WTC11 (cell line): ENCODE results near the gene ESX1. TPM values are rescaled to one million over a fixed set of nuclear protein-coding genes. Genes with fewer than 3 reads are reported as not detected.

Experiments used
- ATAC-seq: fragments of 200-7000 bp; cut with Tn5 transposase; 2 replicates; pipeline ENCODE4 v1.10.0; 2021; ENCODE audit warnings: mild to moderate bottlenecking, moderate library complexity
- Bru-seq: library from RNA; stranded (reverse); fragments of 400-500 nt; gene quantifications from one replicate; lab custom pipeline; 2021; lab: Mats Ljungman, UMichigan
- CTCF ChIA-PET: fragments of 300-600 bp; sonication (Branson Sonifier 250); formaldehyde crosslinking; loops from one replicate; lab custom pipeline; 2021; ENCODE audit warnings: antibody characterized with exemption; lab: Charles Lee
- POLR2A ChIA-PET: fragments of 350-600 bp; sonication (Branson Sonifier 250); formaldehyde crosslinking; loops from one replicate; lab custom pipeline; 2021; ENCODE audit warnings: antibody characterized with exemption; lab: Charles Lee
- DNase-seq: peaks from one replicate; pipeline ENCODE4 v3.0.0; 2021; ENCODE audit warnings: low spot score
- H3K27ac Mint-ChIP-seq: 2 replicates; pipeline ENCODE4 v1.8.0; 2021; ENCODE audit warnings: mixed read lengths
- H3K27me3 Mint-ChIP-seq: 2 replicates; pipeline ENCODE4 v1.8.0; 2021; ENCODE audit warnings: low read depth, mild to moderate bottlenecking, moderate library complexity, mixed read lengths
- H3K36me3 Mint-ChIP-seq: 2 replicates; pipeline ENCODE4 v1.8.0; 2021; ENCODE audit warnings: mixed read lengths
- H3K4me1 Mint-ChIP-seq: 2 replicates; pipeline ENCODE4 v1.8.0; 2022; ENCODE audit warnings: mixed read lengths
- H3K4me3 Mint-ChIP-seq: 2 replicates; pipeline ENCODE4 v1.8.0; 2021; ENCODE audit warnings: mild to moderate bottlenecking, moderate library complexity, mixed read lengths
- H3K9me3 Mint-ChIP-seq: 2 replicates; pipeline ENCODE4 v1.8.0; 2021; ENCODE audit warnings: mixed read lengths
- ATF1 ChIP-seq: sonication (generic); formaldehyde crosslinking; IDR thresholded peaks from 2 replicates; pipeline ENCODE4 v1.8.1; 2023; ENCODE audit warnings: mild to moderate bottlenecking, moderate library complexity, missing genetic modification reagents
- CREB1 ChIP-seq: sonication (generic); formaldehyde crosslinking; IDR thresholded peaks from 2 replicates; pipeline ENCODE4 v1.8.0; 2023; ENCODE audit warnings: mild to moderate bottlenecking, missing genetic modification reagents
- ELF4 ChIP-seq: sonication (generic); formaldehyde crosslinking; IDR thresholded peaks from 2 replicates; pipeline ENCODE4 v1.8.1; 2022; ENCODE audit warnings: low read depth, mild to moderate bottlenecking, moderate library complexity, missing genetic modification reagents
- FOXP1 ChIP-seq: sonication (generic); formaldehyde crosslinking; IDR thresholded peaks from 2 replicates; pipeline ENCODE4 v1.8.0; 2022; ENCODE audit warnings: missing genetic modification reagents, mild to moderate bottlenecking, moderate library complexity, borderline replicate concordance
- GABPB1 ChIP-seq: sonication (generic); formaldehyde crosslinking; IDR thresholded peaks from 2 replicates; pipeline ENCODE4 v1.8.1; 2023; ENCODE audit warnings: mild to moderate bottlenecking, missing genetic modification reagents
- GTF2I ChIP-seq: fragments of 250-450 bp; sonication (Bioruptor Pico); conservative IDR thresholded peaks from 2 replicates; pipeline ENCODE4 v1.4.0; 2021; ENCODE audit warnings: mild to moderate bottlenecking
- IRF2 ChIP-seq: sonication (generic); formaldehyde crosslinking; IDR thresholded peaks from 2 replicates; pipeline ENCODE4 v1.8.0; 2022; ENCODE audit warnings: low read depth, missing genetic modification reagents, borderline replicate concordance
- MYBL2 ChIP-seq: sonication (generic); formaldehyde crosslinking; IDR thresholded peaks from 2 replicates; pipeline ENCODE4 v1.8.1; 2023; ENCODE audit warnings: mild to moderate bottlenecking, moderate library complexity, missing genetic modification reagents
- NFATC4 ChIP-seq: fragments of 250-450 bp; sonication (Bioruptor Pico); IDR thresholded peaks from 2 replicates; pipeline ENCODE4 v1.9.0; 2021; ENCODE audit warnings: mild to moderate bottlenecking
- NFE2L1 ChIP-seq: sonication (generic); formaldehyde crosslinking; IDR thresholded peaks from 2 replicates; pipeline ENCODE4 v1.8.1; 2023; ENCODE audit warnings: missing genetic modification reagents
- NFYB ChIP-seq: sonication (generic); formaldehyde crosslinking; conservative IDR thresholded peaks from 2 replicates; pipeline ENCODE4 v1.8.0; 2022; ENCODE audit warnings: low read depth, missing genetic modification reagents
- NR1H2 ChIP-seq: sonication (generic); formaldehyde crosslinking; IDR thresholded peaks from 2 replicates; pipeline ENCODE4 v1.9.0; 2021; ENCODE audit warnings: mild to moderate bottlenecking, moderate library complexity, missing genetic modification reagents
- PRRX2 ChIP-seq: fragments of 250-450 bp; sonication (Bioruptor Pico); IDR thresholded peaks from 2 replicates; pipeline ENCODE4 v1.8.0; 2021; ENCODE audit warnings: mild to moderate bottlenecking
- RELA ChIP-seq: sonication (generic); formaldehyde crosslinking; IDR thresholded peaks from 2 replicates; pipeline ENCODE4 v1.8.1; 2022; ENCODE audit warnings: missing genetic modification reagents, mild to moderate bottlenecking, borderline replicate concordance
- SMAD4 ChIP-seq: sonication (generic); formaldehyde crosslinking; IDR thresholded peaks from 2 replicates; pipeline ENCODE4 v1.8.0; 2022; ENCODE audit warnings: mild to moderate bottlenecking, missing genetic modification reagents
- ZNF219 ChIP-seq: sonication (generic); formaldehyde crosslinking; IDR thresholded peaks from 2 replicates; pipeline ENCODE4 v1.8.0; 2023; ENCODE audit warnings: missing genetic modification reagents, mild to moderate bottlenecking, borderline replicate concordance
- ZNF317 ChIP-seq: sonication (generic); formaldehyde crosslinking; IDR thresholded peaks from 2 replicates; pipeline ENCODE4 v1.8.1; 2023; ENCODE audit warnings: low read depth, mild to moderate bottlenecking, moderate library complexity, missing genetic modification reagents, borderline replicate concordance
- long read RNA-seq, 3 experiments: library from RNA in 1 of 3; library from capped mRNA in 1 of 3; library from polyadenylated mRNA in 1 of 3; unstranded in 2 of 3; stranded (forward) in 1 of 3; transcript quantifications; one replicate each; pipeline ENCODE4 v2.0.0, GENCODE V29; 2021
- total RNA-seq: library from RNA; stranded (reverse); gene quantifications from 3 replicates; pipeline ENCODE4 v1.2.3, GENCODE V29; 2021
- TF ChIP-seq, protein P1 (sequence below): sonication (generic); formaldehyde crosslinking; conservative IDR thresholded peaks from 2 replicates; pipeline ENCODE4 v1.8.1; 2022; ENCODE audit warnings: mild to moderate bottlenecking, missing genetic modification reagents
- TF ChIP-seq, protein P2 (sequence below): sonication (generic); formaldehyde crosslinking; IDR thresholded peaks from 2 replicates; pipeline ENCODE4 v1.8.0; 2023; ENCODE audit warnings: missing genetic modification reagents
- TF ChIP-seq, protein P3 (sequence below): sonication (generic); formaldehyde crosslinking; IDR thresholded peaks from 2 replicates; pipeline ENCODE4 v1.8.0; 2022; ENCODE audit warnings: mild to moderate bottlenecking, missing genetic modification reagents
- TF ChIP-seq, protein P4 (sequence below): sonication (generic); formaldehyde crosslinking; IDR thresholded peaks from 2 replicates; pipeline ENCODE4 v1.8.0; 2022; ENCODE audit warnings: mild to moderate bottlenecking, missing genetic modification reagents
- TF ChIP-seq, protein P5 (sequence below): fragments of 250-450 bp; sonication (Bioruptor Pico); IDR thresholded peaks from 2 replicates; pipeline ENCODE4 v2.1.2; 2022; ENCODE audit warnings: mild to moderate bottlenecking, moderate library complexity

The ESX1 gene
- total RNA-seq (not detected in 3 replicates), Bru-seq, nascent RNA (not detected)
- long read RNA-seq, experiment 1 = 0 reads
- long read RNA-seq, experiment 2 = 0 reads
- long read RNA-seq, experiment 3 = 0 reads

DNA sequence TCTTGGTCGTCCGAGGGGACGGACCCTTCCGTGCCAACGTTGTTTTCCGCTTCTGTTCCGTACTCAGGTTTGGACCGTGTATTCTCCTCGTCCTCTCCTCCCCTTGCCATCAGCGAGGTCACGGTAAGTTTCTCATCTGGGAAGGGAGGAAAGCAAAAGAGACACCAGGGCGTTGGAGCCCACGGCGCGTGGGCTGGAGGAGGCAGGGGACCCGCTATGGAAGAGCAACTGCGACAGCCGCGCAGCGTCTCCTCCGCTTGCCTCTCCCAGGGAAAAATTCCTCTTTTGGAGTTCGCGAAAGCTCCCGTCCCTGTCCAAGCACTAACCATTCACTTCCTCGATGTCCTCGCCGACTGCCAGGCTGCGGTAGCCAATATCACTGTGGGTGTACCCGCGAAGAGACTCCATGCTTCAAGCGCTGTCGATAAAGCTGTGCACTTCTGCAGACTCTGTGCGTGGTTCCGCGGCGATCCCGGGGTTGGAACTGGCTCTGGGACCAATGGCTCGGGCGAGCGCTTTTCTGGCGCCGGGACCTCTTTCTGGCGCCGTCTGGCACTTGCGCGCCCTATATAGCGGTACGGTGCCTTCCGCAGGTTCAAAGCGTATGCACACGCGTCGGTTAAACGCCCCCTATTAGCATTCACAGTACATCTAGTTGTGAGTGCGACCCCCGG lies at the start of gene ESX1:
ESX1 (minus strand) TSS at position 492 of the 674 bp plus-strand sequence; CDS start at position 408, 84 bp downstream.
- Mint-ChIP-seq H3K27ac (no peak within 1 kb of the TSS), H3K4me3 (peak within 1 kb of the TSS; percentile 73), H3K9me3 (no peaks in the 10 kb centered on the region), H3K36me3 (no peaks in the 10 kb centered on the region), H3K4me1 (peaks cover 14% of the 10 kb centered on the region), H3K27me3 (peaks cover 97% of the 10 kb centered on the region)
- CTCF ChIA-PET = interaction anchor here (1.5 to 2.1 kb wide), 2 partner anchors 16 to 59 kb away, joined by 10 to 11 read pairs; no protein-coding TSS in a partner anchor
- DNase-seq = peak; percentile 45
- no peak for TF ChIP-seq ZNF219 (CRISPR knock-in tag)
- TF ChIP-seq, protein P1, sequence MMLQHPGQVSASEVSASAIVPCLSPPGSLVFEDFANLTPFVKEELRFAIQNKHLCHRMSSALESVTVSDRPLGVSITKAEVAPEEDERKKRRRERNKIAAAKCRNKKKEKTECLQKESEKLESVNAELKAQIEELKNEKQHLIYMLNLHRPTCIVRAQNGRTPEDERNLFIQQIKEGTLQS (CRISPR knock-in tag) = no peak
- TF ChIP-seq, protein P2, sequence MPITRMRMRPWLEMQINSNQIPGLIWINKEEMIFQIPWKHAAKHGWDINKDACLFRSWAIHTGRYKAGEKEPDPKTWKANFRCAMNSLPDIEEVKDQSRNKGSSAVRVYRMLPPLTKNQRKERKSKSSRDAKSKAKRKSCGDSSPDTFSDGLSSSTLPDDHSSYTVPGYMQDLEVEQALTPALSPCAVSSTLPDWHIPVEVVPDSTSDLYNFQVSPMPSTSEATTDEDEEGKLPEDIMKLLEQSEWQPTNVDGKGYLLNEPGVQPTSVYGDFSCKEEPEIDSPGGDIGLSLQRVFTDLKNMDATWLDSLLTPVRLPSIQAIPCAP (CRISPR knock-in tag) = no peak
- TF ChIP-seq SMAD4 (CRISPR knock-in tag) = no peak
- no peak for TF ChIP-seq PRRX2 (CRISPR knock-in tag)
- TF ChIP-seq GABPB1 (CRISPR knock-in tag) = no peak
- no peak for TF ChIP-seq RELA (CRISPR knock-in tag)
- TF ChIP-seq ZNF317 = no peak
- no peak for TF ChIP-seq IRF2 (CRISPR knock-in tag)
- TF ChIP-seq NFE2L1 (CRISPR knock-in tag) = no peak
- TF ChIP-seq, protein P3, sequence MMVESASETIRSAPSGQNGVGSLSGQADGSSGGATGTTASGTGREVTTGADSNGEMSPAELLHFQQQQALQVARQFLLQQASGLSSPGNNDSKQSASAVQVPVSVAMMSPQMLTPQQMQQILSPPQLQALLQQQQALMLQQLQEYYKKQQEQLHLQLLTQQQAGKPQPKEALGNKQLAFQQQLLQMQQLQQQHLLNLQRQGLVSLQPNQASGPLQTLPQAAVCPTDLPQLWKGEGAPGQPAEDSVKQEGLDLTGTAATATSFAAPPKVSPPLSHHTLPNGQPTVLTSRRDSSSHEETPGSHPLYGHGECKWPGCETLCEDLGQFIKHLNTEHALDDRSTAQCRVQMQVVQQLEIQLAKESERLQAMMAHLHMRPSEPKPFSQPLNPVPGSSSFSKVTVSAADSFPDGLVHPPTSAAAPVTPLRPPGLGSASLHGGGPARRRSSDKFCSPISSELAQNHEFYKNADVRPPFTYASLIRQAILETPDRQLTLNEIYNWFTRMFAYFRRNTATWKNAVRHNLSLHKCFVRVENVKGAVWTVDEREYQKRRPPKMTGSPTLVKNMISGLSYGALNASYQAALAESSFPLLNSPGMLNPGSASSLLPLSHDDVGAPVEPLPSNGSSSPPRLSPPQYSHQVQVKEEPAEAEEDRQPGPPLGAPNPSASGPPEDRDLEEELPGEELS (CRISPR knock-in tag) = no peak
- ATAC-seq = peak; percentile 53
- POLR2A ChIA-PET = no interaction called here

DNA sequence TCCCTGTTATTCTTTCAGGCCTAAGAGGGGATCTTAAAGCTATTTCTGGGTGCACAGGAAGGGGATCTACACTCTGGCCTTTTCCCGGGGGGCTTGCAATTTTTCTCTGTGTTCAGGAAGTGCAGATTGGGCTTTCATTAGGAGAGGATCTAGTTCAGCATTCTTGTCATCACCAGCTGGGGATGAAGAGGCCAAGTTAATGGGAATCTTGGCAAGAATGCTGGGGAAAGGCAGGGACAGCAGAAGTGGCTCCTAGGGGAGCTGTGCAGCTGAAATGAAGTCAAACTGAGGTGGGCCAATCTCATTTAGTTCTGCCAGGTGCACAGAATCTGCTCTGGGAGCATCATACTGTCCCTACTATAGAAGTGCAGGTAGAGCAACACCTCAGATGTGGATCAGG lies 40.9 kb upstream of the ESX1 start:
- CTCF ChIA-PET = no interaction called here
- no peak for ATAC-seq
- Mint-ChIP-seq H3K9me3 (peaks cover 4% of the 10 kb centered on the region; the same call in 1 of the 2 replicates), H3K27ac (peak overlapping the region; percentile 23; the same call in 1 of the 2 replicates), H3K4me3 (no peak overlapping the region), H3K4me1 (peaks cover 28% of the 10 kb centered on the region), H3K27me3 (peaks cover 3% of the 10 kb centered on the region; the same call in 1 of the 2 replicates), H3K36me3 (no peaks in the 10 kb centered on the region)
- TF ChIP-seq NFYB (CRISPR knock-in tag) (no peak), MYBL2 (CRISPR knock-in tag) (no peak), ELF4 (CRISPR knock-in tag) (no peak), ATF1 (CRISPR knock-in tag) (no peak), NR1H2 (CRISPR knock-in tag) (no peak), CREB1 (CRISPR knock-in tag) (no peak), GTF2I (CRISPR knock-in tag) (no peak), NFATC4 (CRISPR knock-in tag) (no peak), FOXP1 (CRISPR knock-in tag) (no peak), SMAD4 (CRISPR knock-in tag) (no peak)
- TF ChIP-seq, protein P4, sequence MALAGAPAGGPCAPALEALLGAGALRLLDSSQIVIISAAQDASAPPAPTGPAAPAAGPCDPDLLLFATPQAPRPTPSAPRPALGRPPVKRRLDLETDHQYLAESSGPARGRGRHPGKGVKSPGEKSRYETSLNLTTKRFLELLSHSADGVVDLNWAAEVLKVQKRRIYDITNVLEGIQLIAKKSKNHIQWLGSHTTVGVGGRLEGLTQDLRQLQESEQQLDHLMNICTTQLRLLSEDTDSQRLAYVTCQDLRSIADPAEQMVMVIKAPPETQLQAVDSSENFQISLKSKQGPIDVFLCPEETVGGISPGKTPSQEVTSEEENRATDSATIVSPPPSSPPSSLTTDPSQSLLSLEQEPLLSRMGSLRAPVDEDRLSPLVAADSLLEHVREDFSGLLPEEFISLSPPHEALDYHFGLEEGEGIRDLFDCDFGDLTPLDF (CRISPR knock-in tag) = no peak
- TF ChIP-seq, protein P5, sequence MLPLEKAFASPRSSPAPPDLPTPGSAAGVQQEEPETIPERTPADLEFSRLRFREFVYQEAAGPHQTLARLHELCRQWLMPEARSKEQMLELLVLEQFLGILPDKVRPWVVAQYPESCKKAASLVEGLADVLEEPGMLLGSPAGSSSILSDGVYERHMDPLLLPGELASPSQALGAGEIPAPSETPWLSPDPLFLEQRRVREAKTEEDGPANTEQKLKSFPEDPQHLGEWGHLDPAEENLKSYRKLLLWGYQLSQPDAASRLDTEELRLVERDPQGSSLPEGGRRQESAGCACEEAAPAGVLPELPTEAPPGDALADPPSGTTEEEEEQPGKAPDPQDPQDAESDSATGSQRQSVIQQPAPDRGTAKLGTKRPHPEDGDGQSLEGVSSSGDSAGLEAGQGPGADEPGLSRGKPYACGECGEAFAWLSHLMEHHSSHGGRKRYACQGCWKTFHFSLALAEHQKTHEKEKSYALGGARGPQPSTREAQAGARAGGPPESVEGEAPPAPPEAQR (CRISPR knock-in tag) = no peak
- POLR2A ChIA-PET = no interaction called here
- no peak for DNase-seq
